Measurements from ENCODE around the gene NCAPH2.

NCAPH2 gene

GRCh38 chr22:50467773-50468440 is 40.1 kb upstream of the NCAPH2 start:
- peaks cover 14 to 27% of the 10 kb centered on the region in 2 experiments for H3K4me1 ChIP-seq (ENCODE audit: control insufficient read depth in 1 of 2, insufficient read depth in 1 of 2, low read depth in 1 of 2, low read length in 1 of 2)
- no peak for TF ChIP-seq CTCF (IDR thresholded peaks at IDR 0.05)
- H3K4me3 ChIP-seq (ENCODE audit: low read depth in 1 of 2, low read length in 1 of 2), result no peak overlapping the region
- H3K27me3 ChIP-seq, result no peaks in the 10 kb centered on the region
- H3K9me3 ChIP-seq, result no peaks in the 10 kb centered on the region
- no peak overlapping the region for H3K27ac ChIP-seq
- peaks cover 58% of the 10 kb centered on the region for H3K36me3 ChIP-seq

- Histone ChIP-seq H3K9me3 (no peaks in the 10 kb centered on the region), H3K27ac (no peak overlapping the region), H3K4me3 (ENCODE audit: low read depth in 1 of 2, low read length in 1 of 2) (no peak overlapping the region), H3K36me3 (peaks cover 51% of the 10 kb centered on the region), H3K4me1 (ENCODE audit: control insufficient read depth in 1 of 2, insufficient read depth in 1 of 2, low read depth in 1 of 2, low read length in 1 of 2) (peaks cover 21 to 34% of the 10 kb centered on the region in 2 experiments), H3K27me3 (no peaks in the 10 kb centered on the region)
- no peak for TF ChIP-seq CTCF (IDR thresholded peaks at IDR 0.05)
Measured at GRCh38 chr22:50468626-50469025, 39.4 kb upstream of the NCAPH2 start.

- H3K4me3 ChIP-seq (ENCODE audit: low read depth in 1 of 2, low read length in 1 of 2), result no peak overlapping the region
- peaks cover 28 to 42% of the 10 kb centered on the region in 2 experiments for H3K4me1 ChIP-seq (ENCODE audit: control insufficient read depth in 1 of 2, insufficient read depth in 1 of 2, low read depth in 1 of 2, low read length in 1 of 2)
- H3K27ac ChIP-seq, result no peak overlapping the region
- no peaks in the 10 kb centered on the region for H3K27me3 ChIP-seq
- no peak for TF ChIP-seq CTCF (IDR thresholded peaks at IDR 0.05)
- H3K36me3 ChIP-seq, result peaks cover 41% of the 10 kb centered on the region
- no peaks in the 10 kb centered on the region for H3K9me3 ChIP-seq
Measured at GRCh38 chr22:50469377-50470305, 38.4 kb upstream of the NCAPH2 start.

- H3K27me3 ChIP-seq, result no peaks in the 10 kb centered on the region
- H3K36me3 ChIP-seq, result peaks cover 32% of the 10 kb centered on the region
- no peak overlapping the region for H3K4me3 ChIP-seq (ENCODE audit: low read depth in 1 of 2, low read length in 1 of 2)
- H3K4me1 ChIP-seq (ENCODE audit: control insufficient read depth in 1 of 2, insufficient read depth in 1 of 2, low read depth in 1 of 2, low read length in 1 of 2), result peaks cover 33 to 47% of the 10 kb centered on the region in 2 experiments
- no peaks in the 10 kb centered on the region for H3K9me3 ChIP-seq
- TF ChIP-seq CTCF (IDR thresholded peaks at IDR 0.05), result no peak
- no peak overlapping the region for H3K27ac ChIP-seq
Measured at GRCh38 chr22:50470491-50470890, 37.5 kb upstream of the NCAPH2 start.

- peaks cover 2% of the 10 kb centered on the region for H3K27me3 ChIP-seq
- H3K9me3 ChIP-seq, result no peaks in the 10 kb centered on the region
- H3K36me3 ChIP-seq, result peaks cover 24% of the 10 kb centered on the region
- no peak overlapping the region for H3K27ac ChIP-seq
- TF ChIP-seq CTCF (IDR thresholded peaks at IDR 0.05), result no peak
- peaks cover 34 to 49% of the 10 kb centered on the region in 2 experiments for H3K4me1 ChIP-seq (ENCODE audit: control insufficient read depth in 1 of 2, insufficient read depth in 1 of 2, low read depth in 1 of 2, low read length in 1 of 2)
- H3K4me3 ChIP-seq (ENCODE audit: low read depth in 1 of 2, low read length in 1 of 2), result no peak overlapping the region
Measured at GRCh38 chr22:50471197-50471847, 36.7 kb upstream of the NCAPH2 start.
